ENCODE data around the gene KCTD13. TPM values are rescaled to one million over a fixed set of nuclear protein-coding genes. Genes with fewer than 3 reads are reported as not detected.

KCTD13 gene
- total and polyA plus RNA-seq, 2 of the 8 experiments (the other 6 are each of a cell fraction or from before 2014, with no cell fraction given), result 9.2 to 10.8 TPM

DNA sequence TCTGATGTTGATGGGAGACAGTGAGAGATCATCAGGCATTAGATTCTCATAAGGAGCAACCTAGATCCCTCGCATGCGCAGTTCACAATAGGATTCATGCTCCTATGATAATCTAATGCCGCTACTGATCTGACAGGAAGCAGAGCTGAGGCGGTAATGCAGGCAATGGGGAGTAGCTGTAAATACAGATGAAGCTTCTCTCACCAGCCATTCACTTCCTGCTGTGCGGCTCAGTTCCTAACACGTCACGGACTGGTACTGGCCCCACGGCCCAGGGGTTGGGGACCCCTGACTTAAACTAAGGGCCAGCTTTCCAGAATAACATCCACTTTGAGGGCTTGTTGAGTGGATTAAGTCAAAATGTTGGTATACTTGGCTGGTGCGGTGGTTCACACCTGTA lies 33.3 kb upstream of the KCTD13 start (continued):
- no peak for TF ChIP-seq CHD1 (IDR thresholded peaks at IDR 0.05; ENCODE audit: low read depth, low read length)
- no peak for TF ChIP-seq MAFK (IDR thresholded peaks at IDR 0.05; ENCODE audit: low read depth, low read length)
- TF ChIP-seq CTBP2 (IDR thresholded peaks at IDR 0.05; ENCODE audit: borderline replicate concordance, insufficient read depth, insufficient read length, low read length), result no peak
- no peak for TF ChIP-seq RNF2 (IDR thresholded peaks at IDR 0.05; ENCODE audit: borderline replicate concordance, low read depth, low read length, missing control alignments, poor library complexity, severe bottlenecking)
- no peak for TF ChIP-seq JUN (IDR thresholded peaks at IDR 0.05; ENCODE audit: low read depth, low read length)
- TF ChIP-seq NANOG (IDR thresholded peaks at IDR 0.05; ENCODE audit: insufficient read depth, low read depth, low read length, poor library complexity, severe bottlenecking), result no peak

All from H1 (cell line).